ENCODE results near the gene PAK4.
"Not testable (repeated sequence)": the region's sequence is repeated elsewhere in the genome, so short reads cannot be mapped to it uniquely, and the experiment has no call there.

Gene PAK4

DNA sequence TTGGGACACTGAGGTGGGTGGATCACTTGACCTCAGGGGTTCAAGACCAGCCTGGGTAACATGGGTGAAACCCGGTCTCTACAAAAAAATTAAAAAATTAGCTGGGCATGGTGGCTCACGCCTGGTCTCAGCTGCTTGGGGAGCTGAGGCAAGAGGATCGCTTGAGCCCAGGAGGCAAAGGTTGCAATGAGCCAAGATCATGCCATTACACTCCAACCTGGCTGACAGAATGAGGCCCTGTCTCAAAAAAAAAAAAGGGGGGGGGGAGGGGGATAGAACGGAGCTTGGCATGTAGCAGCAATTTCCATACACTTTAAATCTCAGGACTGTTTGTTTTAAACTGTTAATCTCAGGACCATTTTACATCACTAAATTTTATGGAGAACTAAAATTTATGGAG lies 39.2 kb upstream of the PAK4 start:
- no peak for DNase-seq
- Histone ChIP-seq H3K9me3 (ENCODE audit: severe bottlenecking) (no peaks in the 10 kb centered on the region), H3K36me3 (no peaks in the 10 kb centered on the region), H3K27ac (no peak overlapping the region), H3K27me3 (ENCODE audit: insufficient read depth, low read depth, severe bottlenecking) (peaks cover 15% of the 10 kb centered on the region), H3K4me3 (ENCODE audit: low read depth, low read length) (no peak overlapping the region)
- no peak for TF ChIP-seq CTCF (IDR thresholded peaks at IDR 0.05; ENCODE audit: low read depth, low read length)

- Histone ChIP-seq H3K36me3 (no peaks in the 10 kb centered on the region), H3K27ac (no peak overlapping the region), H3K27me3 (ENCODE audit: insufficient read depth, low read depth, severe bottlenecking) (peaks cover 15% of the 10 kb centered on the region), H3K4me3 (ENCODE audit: low read depth, low read length) (no peak overlapping the region), H3K9me3 (ENCODE audit: severe bottlenecking) (no peaks in the 10 kb centered on the region)
- no peak for TF ChIP-seq CTCF (IDR thresholded peaks at IDR 0.05; ENCODE audit: low read depth, low read length)
- DNase-seq = no peak
Observed at GRCh38 chr19:39087907-39088686, 37.5 kb upstream of the PAK4 start.

GRCh38 chr19:39090016-39090415 lies 35.6 kb upstream of the PAK4 start:
- not testable (repeated sequence) for H3K27me3 ChIP-seq (ENCODE audit: insufficient read depth, low read depth, severe bottlenecking); H3K27ac ChIP-seq; H3K9me3 ChIP-seq (ENCODE audit: severe bottlenecking); H3K4me3 ChIP-seq (ENCODE audit: low read depth, low read length); DNase-seq; H3K36me3 ChIP-seq

DNA sequence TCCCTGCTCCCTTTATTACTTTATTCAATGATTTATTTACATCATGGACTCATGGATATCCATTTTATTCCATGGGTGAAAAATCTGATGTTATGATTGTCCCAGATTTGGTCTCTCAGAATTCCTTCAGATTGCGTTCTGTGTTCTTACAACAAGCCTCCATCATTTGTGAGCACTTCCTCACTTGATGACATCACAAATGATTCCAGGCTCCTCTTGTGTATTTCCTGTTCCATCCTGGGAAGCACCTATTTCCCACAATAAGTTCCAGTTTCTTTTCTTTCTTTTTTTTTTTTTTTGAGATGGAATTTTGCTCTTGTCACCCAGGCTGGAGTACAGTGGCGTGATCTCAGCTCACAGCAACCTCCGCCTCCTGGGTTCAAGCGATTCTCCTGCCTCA lies 34.7 kb upstream of the PAK4 start:
- no peak for DNase-seq
- Histone ChIP-seq H3K4me3 (ENCODE audit: low read depth, low read length) (no peak overlapping the region), H3K27ac (no peak overlapping the region), H3K9me3 (ENCODE audit: severe bottlenecking) (no peaks in the 10 kb centered on the region), H3K27me3 (ENCODE audit: insufficient read depth, low read depth, severe bottlenecking) (no peaks in the 10 kb centered on the region), H3K36me3 (no peaks in the 10 kb centered on the region)
- TF ChIP-seq CTCF (IDR thresholded peaks at IDR 0.05; ENCODE audit: low read depth, low read length) = no peak

- not testable (repeated sequence) for H3K4me3 ChIP-seq (ENCODE audit: low read depth, low read length); DNase-seq; H3K36me3 ChIP-seq; H3K9me3 ChIP-seq (ENCODE audit: severe bottlenecking); H3K27ac ChIP-seq; H3K27me3 ChIP-seq (ENCODE audit: insufficient read depth, low read depth, severe bottlenecking)
Observed at GRCh38 chr19:39095799-39096540, 29.6 kb upstream of the PAK4 start.

DNA sequence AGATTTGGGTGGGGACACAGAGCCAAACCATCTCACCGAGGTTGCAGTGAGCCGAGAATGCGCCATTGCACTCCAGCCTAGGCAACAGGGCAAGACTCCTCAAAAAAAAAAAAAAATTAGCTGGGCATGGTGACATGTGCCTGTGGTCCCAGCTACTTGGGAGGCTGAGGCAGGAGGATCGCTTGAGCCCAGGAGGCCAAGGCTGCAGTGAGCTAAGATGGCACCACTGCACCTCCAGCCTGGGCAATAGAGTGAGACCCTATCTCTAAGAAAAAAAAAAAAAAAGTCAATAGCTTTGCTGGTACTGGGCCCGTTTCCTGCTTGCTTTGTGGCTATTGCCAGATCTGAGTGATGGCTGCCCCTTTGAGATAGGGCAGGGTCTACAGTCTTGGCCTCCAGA lies 28.3 kb upstream of the PAK4 start:
- H3K4me3 ChIP-seq (ENCODE audit: low read depth, low read length) = no peak overlapping the region
- TF ChIP-seq CTCF (IDR thresholded peaks at IDR 0.05; ENCODE audit: low read depth, low read length) = no peak

More for the DNA sequence above, 28.3 kb upstream of the PAK4 start:
- Histone ChIP-seq H3K36me3 (no peaks in the 10 kb centered on the region), H3K27me3 (ENCODE audit: insufficient read depth, low read depth, severe bottlenecking) (no peaks in the 10 kb centered on the region), H3K27ac (no peak overlapping the region), H3K9me3 (ENCODE audit: severe bottlenecking) (no peaks in the 10 kb centered on the region)
- DNase-seq = no peak
